Kidney (tissue), 14 donors: ENCODE results near the gene ADM2. TPM values are rescaled to one million over a fixed set of nuclear protein-coding genes. Genes with fewer than 3 reads are reported as not detected.

Experiments
- DNase-seq, 5 donors: peaks; one replicate each; pipeline ENCODE4 v3.0.0-alpha.2; 2013 to 2020
- FAIRE-seq: peaks from 2 replicates; lab custom pipeline; 2012; peaks lifted over from hg19 to GRCh38; lab: Jason Lieb, UNC
- H3K27ac ChIP-seq, 2 donors: one replicate each; pipeline ENCODE4 v1.7.0; 2013; ENCODE audit warnings: low read depth in 2 of 2, low read length in 2 of 2, inconsistent platforms in 1 of 2
- H3K27me3 ChIP-seq: one replicate; pipeline ENCODE4 v1.7.1; 2013; ENCODE audit warnings: low read length, inconsistent platforms; ENCODE audit not compliant: control insufficient read depth, insufficient read depth
- H3K36me3 ChIP-seq, 3 donors: one replicate each; pipeline versions ENCODE4 v1.7.0 to v1.7.1; 2013; ENCODE audit warnings: low read length in 3 of 3, control low read depth in 1 of 3, inconsistent platforms in 1 of 3; ENCODE audit not compliant: insufficient read depth in 3 of 3, control insufficient read depth in 2 of 3
- H3K4me1 ChIP-seq, 3 donors: one replicate each; pipeline versions ENCODE4 v1.7.0 to v1.7.1; 2013; ENCODE audit warnings: low read length in 3 of 3, inconsistent platforms in 1 of 3, low read depth in 1 of 3; ENCODE audit not compliant: control insufficient read depth in 2 of 3, insufficient read depth in 2 of 3
- H3K4me3 ChIP-seq, 3 donors: one replicate each; pipeline versions ENCODE4 v1.7.0 to v1.8.1; 2013; ENCODE audit warnings: low read length in 3 of 3, control low read depth in 1 of 3, inconsistent platforms in 1 of 3
- H3K9ac ChIP-seq, 3 donors: one replicate each; pipeline versions ENCODE4 v1.7.0 to v1.7.1; 2013; ENCODE audit warnings: low read length in 3 of 3, control low read depth in 1 of 3, inconsistent platforms in 1 of 3
- H3K9me3 ChIP-seq, 3 donors: one replicate each; pipeline versions ENCODE4 v1.7.0 to v1.7.1; 2013; ENCODE audit warnings: low read length in 3 of 3, control low read depth in 1 of 3, inconsistent platforms in 1 of 3; ENCODE audit not compliant: control insufficient read depth in 2 of 3, insufficient read depth in 1 of 3
- CTCF ChIP-seq: IDR thresholded peaks from 3 replicates; pipeline ENCODE4 v1.5.1; 2012; ENCODE audit warnings: mild to moderate bottlenecking, moderate library complexity, borderline replicate concordance; ENCODE audit not compliant: insufficient read depth; ENCODE audit errors: extremely low read depth
- intact Hi-C: fragments of 100-400 bp; cut with DNase I; formaldehyde crosslinking; loops from one replicate; pipeline ENCODE4 v1.11.1; 2022
- polyA plus RNA-seq: library from polyadenylated mRNA; stranded (reverse); fragments of 350-450 nt; fragmentation: Illumina TruSeq; extraction: RNeasy Lipid Tissue Mini Kit (QIAGEN cat#74804); gene quantifications from one replicate; pipeline ENCODE4 v1.2.3, GENCODE V29; 2014; ENCODE audit warnings: low read depth, low replicate concordance; ENCODE audit not compliant: insufficient read depth
- total RNA-seq: library from RNA; stranded (reverse); fragmentation: NEBNext Ultra II Directional; extraction: Animal tissue kit (Norgen Biotek cat#: 25700); gene quantifications from one replicate; pipeline ENCODE4 v1.2.1, GENCODE V29; 2021
- donor health status: control.
- donor health status: control.
- donor health status: control.
- donor health status: control.
- donor health status: control.
- donor health status: DM: yes; HTN: yes; CAD: no.
- donor health status: Normal renal cell carcinoma (clear cell type).

ADM2 gene
- total and polyA plus RNA-seq, 2 donors from 2014 or later: 8.0 to 10.6 TPM

GRCh38 chr22:50483977-50484853, 2.9 kb downstream of the ADM2 start:
- intact Hi-C loops: no loop called here
- Histone ChIP-seq H3K9ac (peak overlapping the region in 1 of 3 donors; percentile 34), H3K27ac (peak overlapping the region; percentile 28 to 32), H3K9me3 (no peaks in the 10 kb centered on the region), H3K4me1 (peaks cover 0 to 10% (median 0%) of the 10 kb centered on the region in 3 donors), H3K27me3 (peaks cover 8% of the 10 kb centered on the region), H3K36me3 (no peaks in the 10 kb centered on the region), H3K4me3 (peak overlapping the region in 2 of 3 donors; percentile 42 to 59)
- no peak for FAIRE-seq
- peak; percentile 61 to 80 (median 76) for DNase-seq
- TF ChIP-seq CTCF: no peak

GRCh38 chr22:50485221-50486131, 4.1 kb downstream of the ADM2 start:
- Histone ChIP-seq H3K9ac (no peak overlapping the region), H3K27ac (peak overlapping the region; percentile 27 to 33), H3K36me3 (peaks cover 0 to 4% (median 0%) of the 10 kb centered on the region in 3 donors), H3K9me3 (no peaks in the 10 kb centered on the region), H3K4me3 (peak overlapping the region in 1 of 3 donors; percentile 75), H3K4me1 (peaks cover 0 to 10% (median 0%) of the 10 kb centered on the region in 3 donors), H3K27me3 (peaks cover under 1% of the 10 kb centered on the region)
- DNase-seq: peak in 1 of 5 donors; percentile 80
- no peak for FAIRE-seq
- intact Hi-C loops: no loop called here
- no peak for TF ChIP-seq CTCF

- intact Hi-C loops: no loop called here
- no peak for TF ChIP-seq CTCF
- Histone ChIP-seq H3K36me3 (peaks cover 0 to 4% (median 0%) of the 10 kb centered on the region in 3 donors), H3K9ac (peak within 1 kb of the TSS in 2 of 3 donors; percentile 16 to 51), H3K4me1 (peaks cover 0 to 13% (median 0%) of the 10 kb centered on the region in 3 donors), H3K4me3 (peak within 1 kb of the TSS in 2 of 3 donors; percentile 69 to 75), H3K27me3 (no peaks in the 10 kb centered on the region), H3K27ac (peak within 1 kb of the TSS; percentile 37 to 51), H3K9me3 (no peaks in the 10 kb centered on the region)
- DNase-seq (peak in 1 of 5 donors; percentile 73), FAIRE-seq (no peak)
Observed at GRCh38 chr22:50486561-50487289, 5.4 kb downstream of the ADM2 start, which contains the start of gene MIOX. Gene MIOX (plus strand): TSS chr22:50486859. CDS start chr22:50486898, 39 bp downstream.
